Fibroblast of mammary gland (primary cell): ENCODE data around the gene KRTAP10-4.

ENCODE experiments used
- DNase-seq: peaks from one replicate; pipeline ENCODE4 v3.0.0-alpha.2; 2010; ENCODE audit warnings: low read depth
- H3K4me3 ChIP-seq: 2 replicates; pipeline ENCODE4 v1.5.1; 2011; ENCODE audit warnings: low read depth, mild to moderate bottlenecking, low read length, moderate library complexity; ENCODE audit not compliant: control insufficient read depth
- TF ChIP-seq, protein P1 (sequence below): conservative IDR thresholded peaks from 2 replicates; pipeline ENCODE4 v1.5.1; 2011; ENCODE audit warnings: low read depth, low read length, inconsistent platforms; ENCODE audit not compliant: control insufficient read depth, insufficient read depth

The KRTAP10-4 gene

DNA sequence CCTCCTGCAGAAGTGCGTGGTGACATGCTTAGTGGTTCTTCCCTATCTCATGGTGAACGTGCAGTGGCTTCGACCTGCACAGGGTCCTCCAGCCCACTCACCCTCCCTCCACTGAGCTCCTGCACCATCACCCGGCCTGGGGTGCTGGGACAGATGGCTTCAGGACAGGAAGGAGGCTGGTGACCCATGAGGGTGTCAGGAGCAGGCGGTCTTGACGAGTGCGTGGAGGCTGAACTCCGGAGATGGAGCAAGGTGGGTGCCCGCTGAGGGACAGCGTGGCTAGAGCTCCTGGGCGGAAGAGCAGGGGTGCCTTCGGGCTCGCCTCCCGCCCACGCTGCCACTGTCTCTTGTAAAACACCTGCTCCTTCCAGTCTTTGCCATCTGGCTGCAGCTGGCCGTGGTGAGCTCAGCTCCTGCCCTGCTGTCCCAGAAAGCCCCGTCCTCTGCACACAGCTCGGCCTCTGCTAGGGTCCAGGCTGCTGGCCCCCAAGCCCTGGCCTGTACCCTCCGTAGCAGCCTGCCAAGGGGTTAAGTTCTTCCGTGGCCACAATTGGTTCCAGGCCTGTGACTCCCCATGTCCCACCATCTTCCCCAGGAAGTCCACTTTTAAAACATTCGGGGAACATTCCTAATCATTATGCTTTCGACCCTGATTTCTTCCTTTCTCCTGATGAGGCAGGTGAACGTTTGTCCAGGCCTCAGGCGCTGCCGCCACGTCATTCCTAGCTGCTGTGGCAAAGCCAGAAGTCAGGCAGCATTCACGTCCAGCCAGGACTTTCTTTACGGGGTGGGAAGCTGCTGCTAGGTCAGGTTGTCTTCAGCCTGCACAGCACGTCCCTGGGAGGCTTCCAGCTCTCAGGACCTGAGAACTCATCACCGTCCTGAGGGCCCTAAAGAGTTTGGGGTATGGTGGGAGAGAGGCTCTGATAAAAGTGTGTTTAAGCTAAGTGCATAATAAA, 41.6 kb upstream of the KRTAP10-4 start:
- TF ChIP-seq, protein P1, sequence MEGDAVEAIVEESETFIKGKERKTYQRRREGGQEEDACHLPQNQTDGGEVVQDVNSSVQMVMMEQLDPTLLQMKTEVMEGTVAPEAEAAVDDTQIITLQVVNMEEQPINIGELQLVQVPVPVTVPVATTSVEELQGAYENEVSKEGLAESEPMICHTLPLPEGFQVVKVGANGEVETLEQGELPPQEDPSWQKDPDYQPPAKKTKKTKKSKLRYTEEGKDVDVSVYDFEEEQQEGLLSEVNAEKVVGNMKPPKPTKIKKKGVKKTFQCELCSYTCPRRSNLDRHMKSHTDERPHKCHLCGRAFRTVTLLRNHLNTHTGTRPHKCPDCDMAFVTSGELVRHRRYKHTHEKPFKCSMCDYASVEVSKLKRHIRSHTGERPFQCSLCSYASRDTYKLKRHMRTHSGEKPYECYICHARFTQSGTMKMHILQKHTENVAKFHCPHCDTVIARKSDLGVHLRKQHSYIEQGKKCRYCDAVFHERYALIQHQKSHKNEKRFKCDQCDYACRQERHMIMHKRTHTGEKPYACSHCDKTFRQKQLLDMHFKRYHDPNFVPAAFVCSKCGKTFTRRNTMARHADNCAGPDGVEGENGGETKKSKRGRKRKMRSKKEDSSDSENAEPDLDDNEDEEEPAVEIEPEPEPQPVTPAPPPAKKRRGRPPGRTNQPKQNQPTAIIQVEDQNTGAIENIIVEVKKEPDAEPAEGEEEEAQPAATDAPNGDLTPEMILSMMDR, result no peak
- no peak overlapping the region for H3K4me3 ChIP-seq
- no peak for DNase-seq

DNA sequence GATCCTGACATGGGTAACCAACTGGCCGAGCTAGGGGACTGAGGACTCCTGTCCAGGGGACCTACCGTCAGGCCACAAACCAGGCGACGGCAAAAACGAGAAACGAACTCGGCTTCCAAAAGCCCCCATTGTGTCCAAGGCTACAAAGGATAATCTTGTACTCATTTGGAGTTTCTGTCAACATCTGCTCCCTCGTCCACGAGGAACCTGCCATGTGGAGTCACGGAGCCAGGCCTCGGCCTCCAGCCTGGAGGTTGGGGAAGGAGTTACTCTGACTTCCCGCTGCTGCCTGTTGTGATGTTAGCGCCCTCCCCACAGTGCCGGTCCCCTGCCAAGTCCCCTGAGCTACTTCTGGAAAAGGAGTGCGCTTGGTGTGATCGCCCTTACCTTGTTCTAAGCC, 40.8 kb upstream of the KRTAP10-4 start:
- TF ChIP-seq, protein P1, result no peak
- DNase-seq, result no peak
- no peak overlapping the region for H3K4me3 ChIP-seq

GRCh38 chr21:44533121-44533890, 40.2 kb upstream of the KRTAP10-4 start:
- TF ChIP-seq, protein P1, result no peak
- H3K4me3 ChIP-seq, result no peak overlapping the region
- DNase-seq, result no peak

DNA sequence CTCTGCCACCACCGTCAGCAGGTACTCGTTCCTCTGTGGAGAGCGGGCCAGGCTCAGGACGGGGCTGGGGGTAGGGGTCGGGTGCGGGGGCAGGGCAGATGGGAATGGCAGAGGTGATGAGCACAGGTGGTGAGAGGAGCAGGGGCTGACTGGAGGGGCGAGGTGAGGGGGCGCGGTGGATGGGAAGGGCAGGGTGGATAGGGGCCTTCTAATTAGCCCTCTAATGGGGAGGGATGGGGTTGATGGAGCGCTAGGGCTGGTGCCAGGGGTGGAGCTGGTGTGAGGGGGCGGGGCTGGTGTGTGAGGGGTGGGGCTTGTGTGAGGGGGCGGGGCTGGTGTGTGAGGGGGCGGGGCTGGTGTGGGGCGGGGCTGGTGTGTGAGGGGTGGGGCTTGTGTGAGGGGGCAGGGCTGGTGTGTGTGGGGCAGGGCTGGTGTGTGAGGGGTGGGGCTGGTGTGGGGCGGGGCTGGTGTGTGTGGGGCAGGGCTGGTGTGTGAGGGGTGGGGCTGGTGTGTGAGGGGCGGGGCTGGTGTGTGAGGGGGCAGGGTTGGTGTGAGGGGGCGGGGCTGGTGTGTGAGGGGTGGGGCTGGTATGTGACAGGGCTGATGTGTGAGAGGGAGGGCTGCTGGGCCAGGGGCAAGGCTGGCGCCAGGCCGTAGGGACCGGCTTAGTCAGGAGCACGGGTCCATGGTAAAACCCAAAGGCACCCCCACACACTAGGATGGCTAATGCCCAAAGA, 39.5 kb upstream of the KRTAP10-4 start:
- TF ChIP-seq, protein P1, result no peak
- no peak for DNase-seq

DNA sequence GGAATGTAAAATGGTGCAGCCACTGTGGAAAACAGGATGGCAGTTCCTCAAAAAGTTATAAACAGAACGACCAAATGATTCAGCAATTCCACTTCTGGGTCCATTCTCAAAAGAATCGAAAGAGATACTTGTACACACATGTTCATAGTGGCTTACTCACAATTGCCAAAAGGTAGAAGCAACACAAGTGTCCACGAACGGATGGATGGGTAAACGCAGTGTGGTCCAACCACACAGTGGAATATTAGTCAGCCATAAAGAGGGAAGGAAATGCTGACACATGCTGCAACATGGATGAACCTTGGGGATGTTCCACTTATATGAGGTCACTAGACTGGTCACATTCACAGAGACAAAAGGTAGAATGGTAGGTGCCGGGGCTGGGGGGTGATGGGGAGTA, 38.8 kb upstream of the KRTAP10-4 start:
- H3K4me3 ChIP-seq, result no peak overlapping the region
- TF ChIP-seq, protein P1, result no peak
- DNase-seq, result no peak

More for the DNA sequence above, 39.5 kb upstream of the KRTAP10-4 start:
- no peak overlapping the region for H3K4me3 ChIP-seq

DNA sequence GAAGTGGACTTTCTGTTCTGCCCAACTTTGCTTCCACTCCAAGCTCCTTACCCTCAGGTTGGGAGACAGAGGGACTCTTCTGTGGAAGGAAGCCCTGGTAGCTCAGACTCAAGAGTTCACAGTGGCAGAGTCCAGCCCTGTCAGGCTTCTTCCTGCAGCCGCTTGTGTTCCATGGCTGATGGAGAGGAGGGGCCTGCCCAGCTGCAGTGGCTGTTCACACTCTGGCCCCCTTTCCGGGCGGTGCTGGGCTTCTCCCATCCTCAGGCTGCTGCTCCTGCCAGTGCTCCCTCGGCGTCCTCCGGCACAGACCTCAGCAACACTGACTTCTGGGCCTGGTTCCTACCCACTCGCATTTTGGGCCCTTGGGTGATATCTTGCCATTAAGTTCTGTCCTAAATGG, 37.6 kb upstream of the KRTAP10-4 start:
- H3K4me3 ChIP-seq, result no peak overlapping the region
- TF ChIP-seq, protein P1, result no peak
- no peak for DNase-seq
